PC-3 (cell line): Measurements from ENCODE around the gene PLXNB2. TPM values are rescaled to one million over a fixed set of nuclear protein-coding genes. Genes with fewer than 3 reads are reported as not detected.

Source experiments
- ATAC-seq: fragments of 200-7000 bp; cut with Tn5 transposase; 2 replicates; pipeline ENCODE4 v1.9.1; 2020; ENCODE audit warnings: mild to moderate bottlenecking, moderate library complexity
- BruUV-seq: library from RNA; stranded (reverse); fragments of 400-500 nt; replicated peaks from 2 replicates; lab custom pipeline; 2021; lab: Mats Ljungman, UMichigan
- CTCF ChIA-PET: fragments of 300-600 bp; sonication (Branson Sonifier 250); formaldehyde crosslinking; loops from one replicate; lab custom pipeline; 2022; ENCODE audit warnings: antibody characterized with exemption; lab: Charles Lee
- POLR2A ChIA-PET: fragments of 300-600 bp; sonication (Branson Sonifier 250); formaldehyde crosslinking; loops from one replicate; lab custom pipeline; 2022; ENCODE audit warnings: antibody characterized with exemption; ENCODE audit not compliant: unreplicated experiment; lab: Charles Lee
- DNase-seq: peaks from one replicate; pipeline ENCODE4 v3.0.0-alpha.2; 2015
- H2AFZ ChIP-seq: fragments of 300-600 bp; sonication (generic); 2 replicates; pipeline ENCODE4 v1.6.0; 2016; ENCODE audit warnings: antibody characterized with exemption, low read length
- H3F3A ChIP-seq: fragments of 300-600 bp; sonication (generic); one replicate; pipeline ENCODE4 v1.6.0; 2017; ENCODE audit warnings: antibody characterized with exemption, low read length, control low read depth, mild to moderate bottlenecking; ENCODE audit not compliant: unreplicated experiment
- H3K27ac ChIP-seq: fragments of 300-600 bp; sonication (generic); 2 replicates; pipeline ENCODE4 v1.5.1; 2016; ENCODE audit warnings: mild to moderate bottlenecking, low read length
- H3K27me3 ChIP-seq: fragments of 300-600 bp; sonication (generic); 2 replicates; pipeline ENCODE4 v1.6.1; 2016; ENCODE audit warnings: low read length, mixed read lengths
- H3K36me3 ChIP-seq: fragments of 300-600 bp; sonication (generic); 2 replicates; pipeline ENCODE4 v1.6.1; 2016; ENCODE audit warnings: low read depth, mixed run types, low read length, mixed read lengths
- H3K4me1 ChIP-seq: fragments of 300-600 bp; sonication (generic); 2 replicates; pipeline ENCODE4 v1.5.1; 2016; ENCODE audit warnings: low read length; ENCODE audit not compliant: insufficient read depth
- H3K4me2 ChIP-seq: fragments of 300-600 bp; sonication (generic); 2 replicates; pipeline ENCODE4 v1.6.0; 2016; ENCODE audit warnings: low read length
- H3K4me3 ChIP-seq: fragments of 300-600 bp; sonication (generic); 2 replicates; pipeline ENCODE4 v1.5.1; 2016; ENCODE audit warnings: mild to moderate bottlenecking, low read length, mixed read lengths
- H3K79me2 ChIP-seq: fragments of 300-600 bp; sonication (generic); 2 replicates; pipeline ENCODE4 v1.6.1; 2017; ENCODE audit warnings: low read length, mixed read lengths
- H3K9ac ChIP-seq: fragments of 300-600 bp; sonication (generic); 2 replicates; pipeline ENCODE4 v1.6.0; 2016; ENCODE audit warnings: mild to moderate bottlenecking, low read length
- H3K9me2 ChIP-seq: fragments of 300-600 bp; sonication (generic); replicated peaks from 2 replicates; pipeline ENCODE4 v1.6.1; 2016; ENCODE audit warnings: mixed run types, low read length, mixed read lengths
- H3K9me3 ChIP-seq: fragments of 300-600 bp; sonication (generic); 2 replicates; pipeline ENCODE4 v1.6.1; 2016; ENCODE audit warnings: low read length, mixed read lengths
- H4K20me1 ChIP-seq: fragments of 300-600 bp; sonication (generic); 2 replicates; pipeline ENCODE4 v1.6.1; 2016; ENCODE audit warnings: low read length, mixed read lengths
- EZH2 ChIP-seq: fragments of 300-600 bp; sonication (generic); IDR thresholded peaks from one replicate; pipeline ENCODE4 v1.6.1; 2017; ENCODE audit warnings: antibody characterized with exemption, mild to moderate bottlenecking, low read length; ENCODE audit not compliant: unreplicated experiment
- EZH2phosphoT487 ChIP-seq: fragments of 300-600 bp; sonication (generic); IDR thresholded peaks from 2 replicates; pipeline ENCODE4 v1.6.1; 2018; ENCODE audit warnings: mild to moderate bottlenecking, antibody characterized with exemption, low read length, borderline replicate concordance
- intact Hi-C: fragments of 100-400 bp; cut with micrococcal nuclease; formaldehyde crosslinking; loops from 2 replicates; pipeline ENCODE4 v1.9.0; 2023
- total RNA-seq: library from RNA; depleted of rRNA; stranded (reverse); fragments of >200 nt; gene quantifications from 2 replicates; pipeline ENCODE4 v1.2.3, GENCODE V29; 2014
- TF ChIP-seq, protein P1 (sequence below): fragments of 300-600 bp; sonication (generic); conservative IDR thresholded peaks from 2 replicates; pipeline ENCODE4 v1.5.1; 2017; ENCODE audit warnings: antibody characterized with exemption, low read depth, mild to moderate bottlenecking, low read length

Gene PLXNB2
- total RNA-seq, 1 experiment from 2014 or later, result 68.2 TPM

DNA sequence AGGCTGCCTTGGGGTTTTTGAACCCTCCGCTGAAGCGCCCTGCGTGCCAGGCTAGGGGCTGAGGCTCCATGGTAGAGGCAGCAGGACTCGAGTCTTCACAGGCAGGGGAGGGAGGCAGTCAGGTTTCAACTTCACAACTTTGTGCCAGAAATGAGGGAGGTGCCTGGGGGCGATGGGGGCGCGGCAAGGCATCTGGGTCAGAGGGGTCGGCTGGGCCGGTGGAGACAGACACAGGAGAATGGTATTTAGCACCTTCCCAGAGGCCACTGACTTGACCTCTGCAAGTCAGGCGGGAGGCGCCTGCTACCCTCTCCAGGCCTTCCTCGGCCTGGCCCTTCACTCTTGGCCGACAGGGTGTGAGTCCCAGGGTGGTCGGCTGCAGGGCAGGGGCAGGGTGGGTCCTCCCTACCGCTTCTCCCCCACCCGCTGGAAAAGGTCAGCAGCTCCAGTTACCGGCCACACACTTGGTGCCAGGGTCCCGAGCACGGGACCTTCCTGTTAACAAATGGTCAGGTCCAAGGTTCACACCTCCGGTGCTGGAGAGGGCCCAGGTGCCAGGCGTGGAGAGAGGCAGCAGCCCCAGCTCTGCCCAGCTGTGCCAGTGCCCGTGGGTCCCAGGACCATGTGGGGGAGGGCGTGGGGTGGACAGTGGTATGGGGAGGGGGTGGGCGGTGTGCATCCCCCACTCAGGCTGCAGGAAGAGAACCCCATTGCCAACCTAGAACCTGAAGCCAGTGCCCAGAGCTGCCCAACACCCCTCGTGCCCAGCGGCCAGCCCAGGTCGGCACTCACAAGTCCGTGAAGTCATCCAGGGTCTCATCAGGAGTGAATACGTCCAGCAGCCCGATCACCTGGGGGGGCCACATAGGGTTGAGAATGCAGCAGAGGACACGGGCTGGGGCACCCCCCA, 49.7 kb downstream of the PLXNB2 start:
- Histone ChIP-seq H3K9me3 (no peaks in the 10 kb centered on the region), H3K36me3 (no peaks in the 10 kb centered on the region), H4K20me1 (no peaks in the 10 kb centered on the region), H3K9me2 (no peaks in the 10 kb centered on the region), H3K9ac (no peak overlapping the region), H3K4me2 (no peak overlapping the region), H3K27me3 (no peaks in the 10 kb centered on the region), H3K79me2 (peaks cover 10% of the 10 kb centered on the region), H3K27ac (no peak overlapping the region), H2AFZ (no peak overlapping the region), H3K4me3 (no peak overlapping the region), H3K4me1 (peaks cover 7% of the 10 kb centered on the region), H3F3A (no peaks in the 10 kb centered on the region)
- ChIA-PET POLR2A (no interaction called here), CTCF (no interaction called here)
- DNase-seq (no peak), ATAC-seq (no peak)
- no TSS peak for BruUV-seq
- TF ChIP-seq, protein P1, sequence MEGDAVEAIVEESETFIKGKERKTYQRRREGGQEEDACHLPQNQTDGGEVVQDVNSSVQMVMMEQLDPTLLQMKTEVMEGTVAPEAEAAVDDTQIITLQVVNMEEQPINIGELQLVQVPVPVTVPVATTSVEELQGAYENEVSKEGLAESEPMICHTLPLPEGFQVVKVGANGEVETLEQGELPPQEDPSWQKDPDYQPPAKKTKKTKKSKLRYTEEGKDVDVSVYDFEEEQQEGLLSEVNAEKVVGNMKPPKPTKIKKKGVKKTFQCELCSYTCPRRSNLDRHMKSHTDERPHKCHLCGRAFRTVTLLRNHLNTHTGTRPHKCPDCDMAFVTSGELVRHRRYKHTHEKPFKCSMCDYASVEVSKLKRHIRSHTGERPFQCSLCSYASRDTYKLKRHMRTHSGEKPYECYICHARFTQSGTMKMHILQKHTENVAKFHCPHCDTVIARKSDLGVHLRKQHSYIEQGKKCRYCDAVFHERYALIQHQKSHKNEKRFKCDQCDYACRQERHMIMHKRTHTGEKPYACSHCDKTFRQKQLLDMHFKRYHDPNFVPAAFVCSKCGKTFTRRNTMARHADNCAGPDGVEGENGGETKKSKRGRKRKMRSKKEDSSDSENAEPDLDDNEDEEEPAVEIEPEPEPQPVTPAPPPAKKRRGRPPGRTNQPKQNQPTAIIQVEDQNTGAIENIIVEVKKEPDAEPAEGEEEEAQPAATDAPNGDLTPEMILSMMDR, result no peak
- TF ChIP-seq EZH2 (no peak), EZH2phosphoT487 (no peak)
- intact Hi-C loops, result no loop called here

DNA sequence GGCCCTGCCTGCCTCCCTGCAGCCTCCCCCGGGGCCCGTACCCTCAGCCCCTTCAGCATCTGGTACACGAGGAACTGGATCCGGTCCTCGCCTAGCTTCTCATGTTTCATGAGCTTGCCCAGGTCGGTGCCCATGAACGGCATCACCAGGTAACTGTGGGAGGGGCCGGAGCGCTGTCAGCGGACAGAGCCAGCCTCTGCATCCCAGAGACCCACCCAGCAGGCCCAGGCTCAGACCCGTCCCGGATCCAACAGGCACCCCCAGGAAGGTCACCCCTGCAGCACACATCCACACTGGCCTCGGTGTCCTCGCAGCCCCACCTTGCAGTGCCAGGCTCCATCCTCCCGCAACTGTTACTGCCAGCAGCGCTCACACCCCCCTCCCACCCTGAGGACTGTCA, 50.4 kb downstream of the PLXNB2 start:
- Histone ChIP-seq H3K9me2 (no peaks in the 10 kb centered on the region), H3K4me2 (no peak overlapping the region), H4K20me1 (no peaks in the 10 kb centered on the region), H3K36me3 (no peaks in the 10 kb centered on the region), H3K9ac (no peak overlapping the region), H3K79me2 (peaks cover 10% of the 10 kb centered on the region), H2AFZ (no peak overlapping the region), H3K9me3 (no peaks in the 10 kb centered on the region), H3K4me1 (peaks cover under 1% of the 10 kb centered on the region; the same call in 1 of the 2 replicates), H3F3A (no peaks in the 10 kb centered on the region), H3K27me3 (no peaks in the 10 kb centered on the region), H3K4me3 (no peak overlapping the region), H3K27ac (no peak overlapping the region)
- ATAC-seq, result no peak
- no peak for TF ChIP-seq EZH2
- TF ChIP-seq, protein P1, result no peak
- TF ChIP-seq EZH2phosphoT487, result no peak
- BruUV-seq, result no TSS peak
- DNase-seq, result no peak
- ChIA-PET CTCF (no interaction called here), POLR2A (no interaction called here)
- intact Hi-C loops, result no loop called here
